ENCODE results near the gene ANKRD33B. TPM values are rescaled to one million over a fixed set of nuclear protein-coding genes. Genes with fewer than 3 reads are reported as not detected.
"Not testable (repeated sequence)": the region's sequence is repeated elsewhere in the genome, so short reads cannot be mapped to it uniquely, and the experiment has no call there.

ANKRD33B gene
- total and polyA plus RNA-seq, 2 of the 8 experiments (the other 6 are each of a cell fraction or from before 2014, with no cell fraction given): 6.9 to 20.6 TPM

GRCh38 chr5:10514572-10514971, 49.3 kb upstream of the ANKRD33B start:
- not testable (repeated sequence) for H3K27ac ChIP-seq (ENCODE audit: low read depth, low read length); H3K14ac ChIP-seq (ENCODE audit: insufficient read length); H3K9ac ChIP-seq (replicated peaks in 1 of 4; ENCODE audit: extremely low read depth in 1 of 4, low read depth in 3 of 4, low read length in 3 of 4); H3K23me2 ChIP-seq (ENCODE audit: low read depth, low read length); H2BK20ac ChIP-seq (ENCODE audit: low read length); H2AK5ac ChIP-seq (ENCODE audit: low read depth, low read length); H3K79me2 ChIP-seq (ENCODE audit: control insufficient read depth in 1 of 2, insufficient read depth in 2 of 2, low read length in 2 of 2); H4K5ac ChIP-seq (ENCODE audit: insufficient read length, low read depth, low read length); H2AFZ ChIP-seq (ENCODE audit: low read length); H2BK15ac ChIP-seq (ENCODE audit: low read length); H3K4me3 ChIP-seq (ENCODE audit: extremely low read depth in 1 of 4, insufficient read depth in 2 of 4, low read depth in 3 of 4, low read length in 4 of 4); H3K4me2 ChIP-seq (ENCODE audit: insufficient read depth in 1 of 2, low read depth in 2 of 2, low read length in 2 of 2); H3K23ac ChIP-seq (ENCODE audit: insufficient read length); H2BK120ac ChIP-seq (replicated peaks; ENCODE audit: low read depth, low read length); H4K20me1 ChIP-seq (replicated peaks in 1 of 2; ENCODE audit: control insufficient read depth in 1 of 2, insufficient read depth in 2 of 2, low read length in 2 of 2); H3K4ac ChIP-seq (replicated peaks; ENCODE audit: insufficient read length, low read depth, low read length); H3K18ac ChIP-seq (ENCODE audit: extremely low read depth, low read length); H4K91ac ChIP-seq (replicated peaks; ENCODE audit: insufficient read length, low read length); H2BK5ac ChIP-seq (ENCODE audit: low read depth, low read length); H3K4me1 ChIP-seq (replicated peaks in 1 of 4; ENCODE audit: control insufficient read depth in 3 of 4, insufficient read depth in 4 of 4, low read length in 3 of 4); H3K9me3 ChIP-seq (ENCODE audit: insufficient read depth in 2 of 2, low read depth in 1 of 2, low read length in 1 of 2); DNase-seq (ENCODE audit: low read depth in 1 of 2, low spot score in 2 of 2); H4K8ac ChIP-seq (ENCODE audit: extremely low read depth, insufficient read depth, low read length); H2BK12ac ChIP-seq (ENCODE audit: low read depth, low read length); H3K27me3 ChIP-seq (replicated peaks in 1 of 4; ENCODE audit: control insufficient read depth in 3 of 4, extremely low read depth in 1 of 4, insufficient read depth in 3 of 4, low read length in 3 of 4); H3K36me3 ChIP-seq (ENCODE audit: control insufficient read depth in 2 of 4, insufficient read depth in 4 of 4, low read length in 3 of 4); FAIRE-seq; H3K79me1 ChIP-seq (ENCODE audit: low read depth, low read length); H3K56ac ChIP-seq (replicated peaks; ENCODE audit: insufficient read length, low read depth, low read length)
- POLR2A ChIA-PET (ENCODE audit: partially characterized antibody): interaction anchor here (0.7 to 2.3 kb wide), 2 partner anchors 37 to 47 kb away, joined by 3 to 5 read pairs; no protein-coding TSS in a partner anchor
- 93% methylated on average over 8 of the region's 8 CpGs; no CpG with 5 or more reads in 1 of the 2 experiments for WGBS, 2 experiments (ENCODE audit: extremely low coverage in 1 of 2, insufficient coverage in 1 of 2, insufficient read length in 1 of 2, insufficient replicate concordance in 2 of 2, low coverage in 1 of 2, low lambda C conversion rate in 2 of 2, missing lambda C conversion rate in 1 of 2)
- CTCF ChIA-PET (ENCODE audit: partially characterized antibody): interaction anchor here (0.7 to 2.0 kb wide), 5 partner anchors 14 to 113 kb away, joined by 3 to 12 read pairs (median 4); no protein-coding TSS in a partner anchor
